Mesenchymal stem cell (in vitro differentiated cells and primary cell): ENCODE measurements around the gene ERC2.
A peak's percentile ranks its signal among the peaks of the same experiment; 100 is the strongest.

Experiments
- DNase-seq: peaks from one replicate; pipeline ENCODE4 v3.0.0-alpha.2; 2013
- H2AFZ ChIP-seq: one replicate; pipeline ENCODE4 v1.6.1; 2013; ENCODE audit warnings: low read depth, mild to moderate bottlenecking, control low read depth, inconsistent platforms, low read length, moderate library complexity
- H2AK5ac ChIP-seq: 2 replicates; pipeline ENCODE4 v1.6.1; 2013; ENCODE audit warnings: low read length, moderate library complexity, mild to moderate bottlenecking, inconsistent platforms; ENCODE audit not compliant: severe bottlenecking
- H2BK120ac ChIP-seq: one replicate; pipeline ENCODE4 v1.6.1; 2013; ENCODE audit warnings: low read depth, mild to moderate bottlenecking, inconsistent platforms, low read length, moderate library complexity
- H2BK12ac ChIP-seq, 2 experiments: one replicate each; pipeline ENCODE4 v1.6.1; 2013; ENCODE audit warnings: inconsistent platforms in 2 of 2, low read length in 2 of 2, mild to moderate bottlenecking in 2 of 2, moderate library complexity in 2 of 2, control low read depth in 1 of 2
- H2BK15ac ChIP-seq: one replicate; pipeline ENCODE4 v1.6.1; 2013; ENCODE audit warnings: mild to moderate bottlenecking, low read depth, inconsistent platforms; ENCODE audit not compliant: poor library complexity, severe bottlenecking
- H2BK5ac ChIP-seq: 2 replicates; pipeline ENCODE4 v1.6.1; 2013; ENCODE audit warnings: low read depth, mild to moderate bottlenecking, low read length, control low read depth, inconsistent platforms; ENCODE audit not compliant: poor library complexity, severe bottlenecking
- H3K14ac ChIP-seq, 2 experiments: one replicate each; pipeline ENCODE4 v1.6.1; 2013; ENCODE audit warnings: inconsistent platforms in 2 of 2, low read length in 2 of 2, control low read depth in 1 of 2, mild to moderate bottlenecking in 1 of 2, moderate library complexity in 1 of 2
- H3K18ac ChIP-seq, 2 experiments: one replicate each; pipeline ENCODE4 v1.6.1; 2013; ENCODE audit warnings: inconsistent platforms in 2 of 2, low read length in 2 of 2, control low read depth in 1 of 2, low read depth in 1 of 2, mild to moderate bottlenecking in 1 of 2
- H3K23ac ChIP-seq, 2 experiments: one replicate each; pipeline ENCODE4 v1.6.1; 2013; ENCODE audit warnings: inconsistent platforms in 2 of 2, low read length in 2 of 2, mild to moderate bottlenecking in 2 of 2, moderate library complexity in 2 of 2, control low read depth in 1 of 2
- H3K27ac ChIP-seq: 2 replicates; pipeline ENCODE4 v1.5.1; 2013; ENCODE audit warnings: mild to moderate bottlenecking, moderate library complexity, low read length, control low read depth, inconsistent platforms; ENCODE audit not compliant: poor library complexity, severe bottlenecking
- H3K27me3 ChIP-seq, 2 experiments: 2 replicates each; pipeline versions ENCODE4 v1.6.1 to v1.7.0; 2013; ENCODE audit warnings: low read length in 2 of 2, mild to moderate bottlenecking in 2 of 2, moderate library complexity in 2 of 2, control low read depth in 1 of 2, inconsistent platforms in 1 of 2; ENCODE audit not compliant: control insufficient read depth in 1 of 2, insufficient read depth in 1 of 2
- H3K36me3 ChIP-seq, 2 experiments: 2 replicates each; pipeline versions ENCODE4 v1.6.1 to v1.7.0; 2013; ENCODE audit warnings: low read length in 2 of 2, control low read depth in 1 of 2, inconsistent platforms in 1 of 2, low read depth in 1 of 2, mild to moderate bottlenecking in 1 of 2; ENCODE audit not compliant: insufficient read depth in 2 of 2, control insufficient read depth in 1 of 2
- H3K4ac ChIP-seq, 2 experiments: one replicate each; pipeline ENCODE4 v1.6.1; 2013; ENCODE audit warnings: inconsistent platforms in 2 of 2, low read length in 2 of 2, mild to moderate bottlenecking in 2 of 2, moderate library complexity in 2 of 2, control low read depth in 1 of 2, low read depth in 1 of 2
- H3K4me1 ChIP-seq: 2 replicates; pipeline ENCODE4 v1.6.1; 2013; ENCODE audit warnings: low read depth, low read length, control low read depth; ENCODE audit not compliant: control insufficient read depth, insufficient read depth
- H3K4me2 ChIP-seq: 2 replicates; pipeline ENCODE4 v1.6.1; 2013; ENCODE audit warnings: low read length, mild to moderate bottlenecking, inconsistent platforms; ENCODE audit not compliant: poor library complexity, severe bottlenecking
- H3K4me3 ChIP-seq, 2 experiments: 2 replicates each; pipeline versions ENCODE4 v1.5.1 to v1.7.0; 2013; ENCODE audit warnings: low read length in 2 of 2, mild to moderate bottlenecking in 2 of 2, control low read depth in 1 of 2, low read depth in 1 of 2; ENCODE audit not compliant: insufficient read depth in 1 of 2
- H3K79me1 ChIP-seq: replicated peaks from 2 replicates; pipeline ENCODE4 v1.6.1; 2013; ENCODE audit warnings: mild to moderate bottlenecking, control low read depth, low read length, inconsistent platforms; ENCODE audit not compliant: poor library complexity, severe bottlenecking
- H3K9ac ChIP-seq: 2 replicates; pipeline ENCODE4 v1.7.0; 2013; ENCODE audit warnings: mild to moderate bottlenecking, low read length, moderate library complexity
- H3K9me3 ChIP-seq: 2 replicates; pipeline ENCODE4 v1.7.0; 2013; ENCODE audit warnings: mild to moderate bottlenecking, low read length; ENCODE audit not compliant: control insufficient read depth
- H4K8ac ChIP-seq: one replicate; pipeline ENCODE4 v1.6.1; 2013; ENCODE audit warnings: inconsistent platforms, mild to moderate bottlenecking, low read length, moderate library complexity
- H4K91ac ChIP-seq: one replicate; pipeline ENCODE4 v1.6.1; 2013; ENCODE audit warnings: mild to moderate bottlenecking, low read length, inconsistent platforms
- WGBS: methylation state at CpG from one replicate; pipeline ENCODE4 v1.1.7; 2013; ENCODE audit warnings: mixed read lengths; 5-methylcytosine and 5-hydroxymethylcytosine counted together

Gene ERC2

DNA sequence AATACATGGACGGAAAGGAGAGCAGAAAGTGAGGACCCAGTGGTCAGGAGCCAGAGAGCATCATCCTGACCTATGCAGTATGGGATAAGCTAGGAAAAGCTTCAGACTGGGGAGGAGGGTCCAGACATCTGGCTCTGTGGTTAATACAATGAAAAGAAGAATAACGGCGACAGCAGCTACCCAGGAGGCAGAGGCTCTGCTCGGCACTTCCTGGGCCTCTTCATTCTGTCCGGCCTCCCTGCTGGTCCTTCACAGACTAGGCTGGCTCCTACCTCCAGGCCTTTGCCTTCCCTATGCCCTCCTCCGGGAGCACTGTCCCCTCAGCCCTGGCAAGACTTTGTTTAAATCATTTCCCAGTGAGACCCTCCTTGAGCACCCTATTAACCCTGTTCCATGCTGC, 922.3 kb downstream of the ERC2 start:
- Histone ChIP-seq H3K9ac (no peak overlapping the region), H2BK12ac (no peak overlapping the region), H3K23ac (no peak overlapping the region), H2BK5ac (no peak overlapping the region), H3K27me3 (peaks cover 20 to 52% of the 10 kb centered on the region in 2 experiments), H4K91ac (no peak overlapping the region), H3K9me3 (no peaks in the 10 kb centered on the region), H3K79me1 (no peaks in the 10 kb centered on the region), H3K4me3 (no peak overlapping the region), H2AK5ac (no peak overlapping the region), H2BK15ac (no peak overlapping the region), H2BK120ac (no peak overlapping the region), H2AFZ (no peak overlapping the region), H4K8ac (no peak overlapping the region), H3K4me1 (peaks cover 4% of the 10 kb centered on the region), H3K14ac (no peak overlapping the region), H3K36me3 (no peaks in the 10 kb centered on the region), H3K4ac (no peak overlapping the region), H3K18ac (no peak overlapping the region), H3K27ac (no peak overlapping the region), H3K4me2 (no peak overlapping the region)
- no peak for DNase-seq
- WGBS, result 75% methylated on average over 6 of the region's 6 CpGs

GRCh38 chr3:55544219-55544618, 924.0 kb downstream of the ERC2 start:
- H2BK120ac ChIP-seq, result no peak overlapping the region
- H2BK5ac ChIP-seq, result no peak overlapping the region
- H2AFZ ChIP-seq, result no peak overlapping the region
- H3K14ac ChIP-seq, result no peak overlapping the region
- no peak overlapping the region for H3K27ac ChIP-seq
- no peak overlapping the region for H3K18ac ChIP-seq
- no peak overlapping the region for H2BK15ac ChIP-seq
- no peaks in the 10 kb centered on the region for H3K79me1 ChIP-seq
- H3K4me1 ChIP-seq, result peaks cover 4% of the 10 kb centered on the region
- H2BK12ac ChIP-seq, result no peak overlapping the region
- H3K4me2 ChIP-seq, result no peak overlapping the region
- H3K23ac ChIP-seq, result no peak overlapping the region
- no peak overlapping the region for H4K91ac ChIP-seq
- H4K8ac ChIP-seq, result no peak overlapping the region
- no peak overlapping the region for H3K4ac ChIP-seq
- no peak for DNase-seq
- 41% methylated on average over 2 of the region's 3 CpGs for WGBS
- peaks cover 20 to 55% of the 10 kb centered on the region in 2 experiments for H3K27me3 ChIP-seq
- H2AK5ac ChIP-seq, result no peak overlapping the region
- no peak overlapping the region for H3K4me3 ChIP-seq
- H3K36me3 ChIP-seq, result no peaks in the 10 kb centered on the region
- no peak overlapping the region for H3K9ac ChIP-seq
- H3K9me3 ChIP-seq, result no peaks in the 10 kb centered on the region

DNA sequence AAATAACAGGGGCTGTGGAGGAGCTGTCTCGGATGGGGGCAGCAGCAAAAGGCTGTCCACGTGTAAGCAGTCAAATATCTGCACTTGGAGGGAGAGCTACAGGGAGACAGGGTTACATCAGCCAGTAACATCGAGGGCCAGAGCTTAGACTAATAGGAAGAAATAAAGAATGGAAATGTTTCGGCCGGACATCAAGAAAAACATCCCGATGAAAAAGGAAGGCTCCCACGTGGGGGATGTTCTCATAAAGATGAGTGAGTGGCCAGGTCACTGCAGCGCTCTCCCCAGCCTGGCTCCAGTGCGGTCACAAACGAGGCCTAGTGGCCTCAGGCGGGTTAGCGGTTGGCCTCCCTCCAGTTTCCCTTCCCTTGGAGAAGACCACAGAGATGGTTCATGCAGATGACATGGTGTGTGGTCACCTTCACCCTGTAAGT, 925.1 kb downstream of the ERC2 start:
- Histone ChIP-seq H3K79me1 (no peaks in the 10 kb centered on the region), H3K36me3 (no peaks in the 10 kb centered on the region), H2BK12ac (peak overlapping the region in 1 of 2 experiments; percentile 18), H3K4me3 (no peak overlapping the region), H2AFZ (no peak overlapping the region), H3K4me2 (no peak overlapping the region), H3K9me3 (no peaks in the 10 kb centered on the region), H3K4ac (no peak overlapping the region), H4K8ac (no peak overlapping the region), H2AK5ac (no peak overlapping the region), H3K4me1 (peaks cover 4% of the 10 kb centered on the region), H4K91ac (no peak overlapping the region), H2BK120ac (no peak overlapping the region), H3K18ac (no peak overlapping the region), H3K27me3 (peaks cover 17 to 59% of the 10 kb centered on the region in 2 experiments), H3K9ac (no peak overlapping the region), H3K23ac (no peak overlapping the region), H3K27ac (no peak overlapping the region), H3K14ac (no peak overlapping the region), H2BK15ac (no peak overlapping the region), H2BK5ac (no peak overlapping the region)
- WGBS, result 94% methylated on average over 12 of the region's 12 CpGs
- DNase-seq, result no peak

- Histone ChIP-seq H3K9me3 (no peaks in the 10 kb centered on the region), H2BK15ac (no peak overlapping the region), H3K4me2 (no peak overlapping the region), H4K8ac (no peak overlapping the region), H3K36me3 (no peaks in the 10 kb centered on the region), H2BK120ac (no peak overlapping the region), H3K4ac (no peak overlapping the region), H3K23ac (no peak overlapping the region), H3K79me1 (no peaks in the 10 kb centered on the region), H3K27ac (no peak overlapping the region), H2BK12ac (no peak overlapping the region), H4K91ac (no peak overlapping the region), H2AFZ (no peak overlapping the region), H2BK5ac (no peak overlapping the region), H3K27me3 (peaks cover 5 to 51% of the 10 kb centered on the region in 2 experiments), H3K18ac (no peak overlapping the region), H3K4me1 (no peaks in the 10 kb centered on the region), H2AK5ac (no peak overlapping the region), H3K14ac (no peak overlapping the region), H3K4me3 (no peak overlapping the region), H3K9ac (no peak overlapping the region)
- 25% methylated on average over 1 of the region's 2 CpGs for WGBS
- DNase-seq, result no peak
These were observed 926.8 kb downstream of the ERC2 start for GRCh38 chr3:55541456-55541855.
